ENCODE data around the gene CEP112.

DNA sequence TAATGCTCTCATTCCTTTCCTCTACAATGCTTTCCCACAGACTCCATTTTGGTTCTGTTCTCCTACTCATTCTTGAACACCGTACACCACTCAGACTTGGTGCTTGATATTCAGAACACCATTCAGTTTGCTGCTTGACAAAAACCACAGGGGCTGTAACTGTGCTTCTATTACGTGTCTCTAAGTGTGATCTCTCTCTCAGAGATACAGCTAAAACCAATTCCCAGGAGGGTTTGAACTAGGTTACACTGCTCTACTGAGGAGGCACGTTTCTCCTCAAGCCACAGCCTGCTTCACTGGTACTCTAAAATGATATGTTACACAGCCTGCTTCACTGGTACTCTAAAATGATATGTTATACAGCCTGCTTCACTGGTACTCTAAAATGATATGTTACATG, 175.7 kb downstream of the CEP112 start:
- TF ChIP-seq EZH2 (IDR thresholded peaks at IDR 0.05) = no peak
- no peak for TF ChIP-seq POLR2AphosphoS5 (IDR thresholded peaks at IDR 0.05; ENCODE audit: borderline replicate concordance, low read depth, low read length)
- no peak for TF ChIP-seq FOXP2 (optimal IDR thresholded peaks at IDR 0.05; ENCODE audit: control extremely low read depth, extremely low read length, insufficient read depth)

Measured in SK-N-MC (cell line).